ENCODE data around the gene THOC3.
"Not testable (repeated sequence)": the region's sequence is repeated elsewhere in the genome, so short reads cannot be mapped to it uniquely, and the experiment has no call there.

The THOC3 gene

GRCh38 chr5:175967471-175968372, at the start of gene THOC3:
Gene THOC3, minus strand, starts transcription at chr5:175968315. Its CDS starts 107 bp downstream, at chr5:175968208.
- peak; percentile 72 for DNase-seq
- in situ Hi-C loops (cut with MboI; ENCODE audit: low pct_unique_long_range_greater_than_20kb, low sequenced_read_pairs): not testable (repeated sequence)

GRCh38 chr5:176017324-176017723, 49.2 kb upstream of the THOC3 start:
- in situ Hi-C loops (cut with MboI; ENCODE audit: low pct_unique_long_range_greater_than_20kb, low sequenced_read_pairs); DNase-seq: not testable (repeated sequence)

GRCh38 chr5:176014360-176014759, 46.2 kb upstream of the THOC3 start:
- in situ Hi-C loops (cut with MboI; ENCODE audit: low pct_unique_long_range_greater_than_20kb, low sequenced_read_pairs); DNase-seq: not testable (repeated sequence)

- DNase-seq; in situ Hi-C loops (cut with MboI; ENCODE audit: low pct_unique_long_range_greater_than_20kb, low sequenced_read_pairs): not testable (repeated sequence)
These were observed 43.0 kb upstream of the THOC3 start for GRCh38 chr5:176011088-176011487.

GRCh38 chr5:176010202-176010601, 42.1 kb upstream of the THOC3 start:
- in situ Hi-C loops (cut with MboI; ENCODE audit: low pct_unique_long_range_greater_than_20kb, low sequenced_read_pairs); DNase-seq: not testable (repeated sequence)

- DNase-seq; in situ Hi-C loops (cut with MboI; ENCODE audit: low pct_unique_long_range_greater_than_20kb, low sequenced_read_pairs): not testable (repeated sequence)
These were observed 39.1 kb upstream of the THOC3 start for GRCh38 chr5:176007220-176007619.

- DNase-seq; in situ Hi-C loops (cut with MboI; ENCODE audit: low pct_unique_long_range_greater_than_20kb, low sequenced_read_pairs): not testable (repeated sequence)
These were observed 38.7 kb upstream of the THOC3 start for GRCh38 chr5:176006819-176007218.

GRCh38 chr5:175997979-175998378, 29.9 kb upstream of the THOC3 start:
- in situ Hi-C loops (cut with MboI; ENCODE audit: low pct_unique_long_range_greater_than_20kb, low sequenced_read_pairs): not testable (repeated sequence)

GRCh38 chr5:175997495-175997894, 29.4 kb upstream of the THOC3 start:
- DNase-seq; in situ Hi-C loops (cut with MboI; ENCODE audit: low pct_unique_long_range_greater_than_20kb, low sequenced_read_pairs): not testable (repeated sequence)

More at GRCh38 chr5:175997979-175998378, 29.9 kb upstream of the THOC3 start:
- not testable (repeated sequence) for DNase-seq

GRCh38 chr5:175996791-175997190, 28.7 kb upstream of the THOC3 start:
- in situ Hi-C loops (cut with MboI; ENCODE audit: low pct_unique_long_range_greater_than_20kb, low sequenced_read_pairs); DNase-seq: not testable (repeated sequence)

GRCh38 chr5:175995506-175995905, 27.4 kb upstream of the THOC3 start:
- DNase-seq; in situ Hi-C loops (cut with MboI; ENCODE audit: low pct_unique_long_range_greater_than_20kb, low sequenced_read_pairs): not testable (repeated sequence)

- in situ Hi-C loops (cut with MboI; ENCODE audit: low pct_unique_long_range_greater_than_20kb, low sequenced_read_pairs); DNase-seq: not testable (repeated sequence)
These were observed 11.4 kb upstream of the THOC3 start for GRCh38 chr5:175979371-175979995.

GRCh38 chr5:175968381-175968780, 266 bp upstream of the THOC3 start:
- DNase-seq; in situ Hi-C loops (cut with MboI; ENCODE audit: low pct_unique_long_range_greater_than_20kb, low sequenced_read_pairs): not testable (repeated sequence)

GRCh38 chr5:175962329-175962728, 5.8 kb downstream of the THOC3 start:
- DNase-seq; in situ Hi-C loops (cut with MboI; ENCODE audit: low pct_unique_long_range_greater_than_20kb, low sequenced_read_pairs): not testable (repeated sequence)

GRCh38 chr5:175960228-175960627, 7.9 kb downstream of the THOC3 start:
- in situ Hi-C loops (cut with MboI; ENCODE audit: low pct_unique_long_range_greater_than_20kb, low sequenced_read_pairs); DNase-seq: not testable (repeated sequence)

- DNase-seq; in situ Hi-C loops (cut with MboI; ENCODE audit: low pct_unique_long_range_greater_than_20kb, low sequenced_read_pairs): not testable (repeated sequence)
These were observed 9.6 kb downstream of the THOC3 start for GRCh38 chr5:175958515-175958914.

GRCh38 chr5:175954107-175954506, 14.0 kb downstream of the THOC3 start:
- DNase-seq; in situ Hi-C loops (cut with MboI; ENCODE audit: low pct_unique_long_range_greater_than_20kb, low sequenced_read_pairs): not testable (repeated sequence)

GRCh38 chr5:175952810-175953209, 15.3 kb downstream of the THOC3 start:
- in situ Hi-C loops (cut with MboI; ENCODE audit: low pct_unique_long_range_greater_than_20kb, low sequenced_read_pairs); DNase-seq: not testable (repeated sequence)

GRCh38 chr5:175951339-175951969, 16.7 kb downstream of the THOC3 start:
- DNase-seq; in situ Hi-C loops (cut with MboI; ENCODE audit: low pct_unique_long_range_greater_than_20kb, low sequenced_read_pairs): not testable (repeated sequence)

All from KBM-7 (cell line).